Lower leg skin (tissue), 4 donors: Measurements from ENCODE around the gene AQR. TPM values are rescaled to one million over a fixed set of nuclear protein-coding genes. Genes with fewer than 3 reads are reported as not detected.

Experiments used
- DNase-seq, 2 donors: peaks; one replicate each; pipeline ENCODE4 v3.0.0-alpha.2; 2019; ENCODE audit warnings: low spot score in 2 of 2
- H3K4me3 ChIP-seq: fragments of 200-600 bp; sonication (generic); 2 replicates; pipeline ENCODE4 v1.5.1; 2017; ENCODE audit warnings: mild to moderate bottlenecking, low read depth; ENCODE audit not compliant: poor library complexity, severe bottlenecking
- CTCF ChIP-seq, 3 donors: fragments of 450-650 bp; IDR thresholded peaks; one replicate each; pipeline ENCODE4 v1.5.1; 2016; ENCODE audit warnings: antibody characterized with exemption in 3 of 3, mild to moderate bottlenecking in 3 of 3, moderate library complexity in 2 of 3
- POLR2A ChIP-seq, 2 donors: fragments of 450-650 bp; IDR thresholded peaks; one replicate each; pipeline ENCODE4 v1.6.1; 2016 to 2017; ENCODE audit warnings: antibody characterized with exemption in 2 of 2, mild to moderate bottlenecking in 1 of 2, moderate library complexity in 1 of 2
- WGBS, 2 donors: methylation state at CpG; one replicate each; pipeline ENCODE4 v1.1.5; 2018; 5-methylcytosine and 5-hydroxymethylcytosine counted together
- intact Hi-C: fragments of 100-400 bp; cut with DNase I; formaldehyde crosslinking; loops from one replicate; pipeline ENCODE4 v1.15.0; 2023; ENCODE audit warnings: low total_unique reads
- total RNA-seq, 4 donors: library from RNA; depleted of rRNA; stranded (reverse); fragments of >200 nt; gene quantifications; one replicate each; pipeline ENCODE4 v1.1.0, GENCODE V29; 2016

AQR gene
- total RNA-seq, 4 donors from 2014 or later, result 21.8 to 23.7 (median 22.5) TPM

- no peak for DNase-seq
- TF ChIP-seq POLR2A (IDR thresholded peaks at IDR 0.05) (no peak), CTCF (IDR thresholded peaks at IDR 0.05) (no peak)
- 58 to 69% methylated on average over 2 of the region's 2 CpGs for WGBS, 2 donors
- H3K4me3 ChIP-seq, result no peak overlapping the region
- intact Hi-C loops, result no loop called here
Observed at GRCh38 chr15:34890424-34890823, 79.1 kb downstream of the AQR start.

- TF ChIP-seq POLR2A (IDR thresholded peaks at IDR 0.05), result no peak
- TF ChIP-seq CTCF (IDR thresholded peaks at IDR 0.05), result no peak
- intact Hi-C loops, result no loop called here
- no peak overlapping the region for H3K4me3 ChIP-seq
- 72 to 82% methylated on average over 7 of the region's 7 CpGs for WGBS, 2 donors
- no peak for DNase-seq
Observed at GRCh38 chr15:34889476-34889875, 80.1 kb downstream of the AQR start.

- TF ChIP-seq POLR2A (IDR thresholded peaks at IDR 0.05) (no peak), CTCF (IDR thresholded peaks at IDR 0.05) (no peak)
- intact Hi-C loops, result no loop called here
- DNase-seq, result no peak
- no peak overlapping the region for H3K4me3 ChIP-seq
Observed at GRCh38 chr15:34886134-34886533, 83.4 kb downstream of the AQR start.

- intact Hi-C loops, result no loop called here
- H3K4me3 ChIP-seq, result no peak overlapping the region
- DNase-seq, result no peak
- TF ChIP-seq POLR2A (IDR thresholded peaks at IDR 0.05) (no peak), CTCF (IDR thresholded peaks at IDR 0.05) (no peak)
- WGBS, 2 donors, result 96 to 100% methylated on average over 2 of the region's 2 CpGs
Observed at GRCh38 chr15:34883633-34884032, 85.9 kb downstream of the AQR start.

- H3K4me3 ChIP-seq, result no peak overlapping the region
- TF ChIP-seq CTCF (IDR thresholded peaks at IDR 0.05) (no peak), POLR2A (IDR thresholded peaks at IDR 0.05) (no peak)
- 89% methylated on average over 1 of the region's 1 CpG for WGBS, 2 donors
- no peak for DNase-seq
- intact Hi-C loops, result no loop called here
Observed at GRCh38 chr15:34883042-34883441, 86.5 kb downstream of the AQR start.

GRCh38 chr15:34879107-34879506, 90.4 kb downstream of the AQR start:
- WGBS, 2 donors, result 72 to 96% methylated on average over 4 of the region's 4 CpGs
- TF ChIP-seq CTCF (IDR thresholded peaks at IDR 0.05) (no peak), POLR2A (IDR thresholded peaks at IDR 0.05) (no peak)

More at GRCh38 chr15:34879107-34879506, 90.4 kb downstream of the AQR start:
- intact Hi-C loops, result no loop called here
- DNase-seq, result no peak
- H3K4me3 ChIP-seq, result no peak overlapping the region
